GM12878 (cell line): ENCODE data around the gene PRKAR2B. TPM values are rescaled to one million over a fixed set of nuclear protein-coding genes. Genes with fewer than 3 reads are reported as not detected.
"Not testable (repeated sequence)": the region's sequence is repeated elsewhere in the genome, so short reads cannot be mapped to it uniquely, and the experiment has no call there.

Experiments used
- ATAC-seq: fragments of 200-7000 bp; cut with Tn5 transposase; 3 replicates; pipeline ENCODE4 v1.9.1; 2020; ENCODE audit warnings: mild to moderate bottlenecking, moderate library complexity
- BruUV-seq: library from RNA; stranded (reverse); fragments of 400-500 nt; replicated peaks from 2 replicates; lab custom pipeline; 2021; lab: Mats Ljungman, UMichigan
- CTCF ChIA-PET: fragments of 300-600 bp; sonication (Branson Sonifier 250); formaldehyde crosslinking; extraction: SDS; loops from one replicate; lab custom pipeline; 2021; ENCODE audit warnings: inconsistent platforms; lab: Yijun Ruan, JAX
- POLR2A ChIA-PET: fragments of 350-600 bp; formaldehyde crosslinking; extraction: SDS; loops from one replicate; lab custom pipeline; 2021; ENCODE audit warnings: inconsistent platforms; lab: Charles Lee
- RAD21 ChIA-PET: fragments of 300-600 bp; sonication (Branson Sonifier 250); formaldehyde crosslinking; loops from one replicate; lab custom pipeline; 2023; ENCODE audit warnings: antibody characterized with exemption; ENCODE audit not compliant: unreplicated experiment; lab: Charles Lee
- SMC1A ChIA-PET: fragments of 300-600 bp; sonication (Branson Sonifier 250); formaldehyde crosslinking; loops from one replicate; lab custom pipeline; 2023; ENCODE audit not compliant: unreplicated experiment, uncharacterized antibody; lab: Charles Lee
- DNase-seq: peaks from one replicate; pipeline ENCODE4 v3.0.0-alpha.2; 2011; ENCODE audit warnings: low read depth, low spot score
- FAIRE-seq: peaks from 3 replicates; lab custom pipeline; 2011; peaks lifted over from hg19 to GRCh38; lab: Jason Lieb, UNC
- H2AFZ ChIP-seq: 2 replicates; pipeline ENCODE4 v1.6.0; 2011; ENCODE audit warnings: low read depth, low read length, control low read depth; ENCODE audit not compliant: control insufficient read depth
- H3K27ac ChIP-seq: 2 replicates; pipeline ENCODE4 v1.5.1; 2011; ENCODE audit warnings: control low read depth; ENCODE audit not compliant: control insufficient read depth, insufficient read depth
- H3K27me3 ChIP-seq, 2 experiments: replicated peaks in 1 of 2; 2 replicates each; pipeline versions ENCODE4 v1.6.0 to v1.6.1; 2011; ENCODE audit warnings: low read length in 1 of 2; ENCODE audit not compliant: control insufficient read depth in 2 of 2, insufficient read depth in 2 of 2
- H3K36me3 ChIP-seq, 2 experiments: 2 replicates each; pipeline ENCODE4 v1.5.1; 2011; ENCODE audit warnings: low read length in 1 of 2; ENCODE audit not compliant: control insufficient read depth in 2 of 2, insufficient read depth in 2 of 2
- H3K4me1 ChIP-seq: 2 replicates; pipeline ENCODE4 v1.6.1; 2011; ENCODE audit warnings: mild to moderate bottlenecking, low read length, moderate library complexity, mixed read lengths; ENCODE audit not compliant: control insufficient read depth, insufficient read depth
- H3K4me2 ChIP-seq: 2 replicates; pipeline ENCODE4 v1.6.0; 2011; ENCODE audit warnings: control low read depth; ENCODE audit not compliant: control insufficient read depth, insufficient read depth
- H3K4me3 ChIP-seq: fragments of 200-600 bp; sonication (generic); 2 replicates; pipeline ENCODE4 v1.5.1; 2016
- H3K79me2 ChIP-seq: 2 replicates; pipeline ENCODE4 v1.6.0; 2011; ENCODE audit warnings: low read length; ENCODE audit not compliant: control insufficient read depth, insufficient read depth
- H3K9ac ChIP-seq: 2 replicates; pipeline ENCODE4 v1.8.0; 2011; ENCODE audit warnings: low read length, control low read depth, mixed read lengths; ENCODE audit not compliant: control insufficient read depth, insufficient read depth
- H3K9me3 ChIP-seq: replicated peaks from 3 replicates; pipeline ENCODE4 v1.5.1; 2011; ENCODE audit warnings: mild to moderate bottlenecking, low read length; ENCODE audit not compliant: control insufficient read depth, insufficient read depth
- H4K20me1 ChIP-seq: 2 replicates; pipeline ENCODE4 v1.6.0; 2011; ENCODE audit not compliant: control insufficient read depth, insufficient read depth
- CHD2 ChIP-seq: IDR thresholded peaks from 2 replicates; pipeline ENCODE4 v1.6.1; 2011; ENCODE audit warnings: low read depth, low read length, improper control_type of control experiment, borderline replicate concordance
- IRF4 ChIP-seq: IDR thresholded peaks from 2 replicates; pipeline ENCODE4 v1.6.1; 2011; ENCODE audit warnings: low read depth, low read length
- LARP7 ChIP-seq: fragments of 450-650 bp; IDR thresholded peaks from 2 replicates; pipeline ENCODE4 v1.6.1; 2017; ENCODE audit warnings: mild to moderate bottlenecking
- RCOR1 ChIP-seq: conservative IDR thresholded peaks from 2 replicates; pipeline ENCODE4 v1.6.1; 2012; ENCODE audit warnings: low read depth, low read length, improper control_type of control experiment
- SIX5 ChIP-seq: IDR thresholded peaks from 2 replicates; pipeline ENCODE4 v1.6.1; 2011; ENCODE audit warnings: mild to moderate bottlenecking, low read depth, low read length, moderate library complexity; ENCODE audit not compliant: severe bottlenecking
- WGBS: methylation state at CpG from one replicate; pipeline ENCODE4 v1.1.6; 2016; ENCODE audit warnings: low lambda C conversion rate; ENCODE audit not compliant: insufficient replicate concordance, insufficient coverage; ENCODE audit errors: missing lambda C conversion rate; 5-methylcytosine and 5-hydroxymethylcytosine counted together
- in situ Hi-C: fragments of 300-500 bp; cut with MboI; formaldehyde crosslinking; loops from 9 replicates; pipeline ENCODE4 v1.14.3; 2018; ENCODE audit warnings: mixed read lengths
- intact Hi-C: fragments of 100-400 bp; cut with micrococcal nuclease; formaldehyde crosslinking; loops from one replicate; pipeline ENCODE4 v1.14.2; 2022; ENCODE audit not compliant: unreplicated experiment
- polyA plus RNA-seq, 11 experiments: library from polyadenylated mRNA; depleted of rRNA in 4 of 11; unstranded in 6 of 11; stranded (reverse) in 5 of 11; fragments of >200 nt; fragmentation: Nextera tagmentation in 4 of 11; fragmentation: Illumina TruSeq in 1 of 11; extraction: Ambion mirVana in 4 of 11; extraction: Trizol in 1 of 11; gene quantifications; 1 replicate in 1 of 11; 2 replicates in 10 of 11; pipeline versions ENCODE4 v1.2.1 to v1.2.3, GENCODE V29; 2011 to 2016; ENCODE audit warnings: inconsistent platforms in 2 of 11, missing spikeins in 2 of 11, low read depth in 1 of 11
- total RNA-seq, 4 experiments: library from RNA; depleted of rRNA in 3 of 4; stranded (reverse); fragments of >200 nt in 3 of 4; fragmentation: Illumina TruSeq in 1 of 4; extraction: Trizol in 1 of 4; gene quantifications; 2 replicates each; pipeline versions ENCODE4 v1.2.1 to v1.2.3, GENCODE V29; 2013 to 2021

The PRKAR2B gene
- total and polyA plus RNA-seq, 10 of the 15 experiments (the other 5 are each of a cell fraction or from before 2014, with no cell fraction given), result 0.01 to 0.18 (median 0.04) TPM; not detected in 4

DNA sequence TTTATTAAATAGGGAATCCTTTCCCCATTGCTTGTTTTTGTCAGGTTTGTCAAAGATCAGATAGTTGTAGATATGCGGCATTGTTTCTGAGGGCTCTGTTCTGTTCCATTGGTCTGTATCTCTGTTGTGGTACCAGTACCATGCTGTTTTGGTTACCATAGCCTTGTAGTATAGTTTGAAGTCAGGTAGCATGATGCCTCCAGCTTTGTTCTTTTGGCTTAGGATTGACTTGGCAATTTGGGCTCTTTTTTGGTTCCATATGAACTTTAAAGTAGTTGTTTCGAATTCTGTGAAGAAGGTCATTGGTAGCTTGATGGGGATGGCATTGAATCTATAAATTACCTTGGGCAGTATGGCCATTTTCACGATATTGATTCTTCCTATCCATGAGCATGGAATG is 11.6 kb downstream of the PRKAR2B start:
- H3K4me1 ChIP-seq, ATAC-seq, H4K20me1 ChIP-seq, RAD21 ChIA-PET, H2AFZ ChIP-seq, SMC1A ChIA-PET, H3K27ac ChIP-seq, H3K27me3 ChIP-seq, FAIRE-seq, BruUV-seq, CTCF ChIA-PET, intact Hi-C loops, H3K4me2 ChIP-seq, DNase-seq, H3K36me3 ChIP-seq, POLR2A ChIA-PET, H3K79me2 ChIP-seq, in situ Hi-C loops, H3K9ac ChIP-seq, H3K9me3 ChIP-seq, H3K4me3 ChIP-seq: not testable (repeated sequence)
- WGBS, result 69% methylated on average over 2 of the region's 3 CpGs

- no peak overlapping the region for H3K9ac ChIP-seq
These were observed 12.4 kb downstream of the PRKAR2B start for GRCh38 chr7:107056728-107057473.

More at GRCh38 chr7:107056728-107057473, 12.4 kb downstream of the PRKAR2B start:
- ATAC-seq (no peak), FAIRE-seq (no peak), DNase-seq (no peak)
- ChIA-PET CTCF (interaction anchor here (0.8 kb wide), 1 partner anchor 9 kb away, joined by 3 read pairs; no protein-coding TSS in a partner anchor), SMC1A (no interaction called here), POLR2A (no interaction called here), RAD21 (no interaction called here)
- H3K4me3 ChIP-seq, result no peak overlapping the region
- H3K27me3 ChIP-seq, result no peaks in the 10 kb centered on the region
- no peaks in the 10 kb centered on the region for H3K36me3 ChIP-seq
- no peak overlapping the region for H2AFZ ChIP-seq
- no peaks in the 10 kb centered on the region for H3K9me3 ChIP-seq
- H3K79me2 ChIP-seq, result no peaks in the 10 kb centered on the region
- in situ Hi-C loops, result no loop called here
- TF ChIP-seq CHD2 (no peak), IRF4 (no peak), RCOR1 (no peak), LARP7 (no peak), SIX5 (no peak)
- intact Hi-C loops, result no loop called here
- H4K20me1 ChIP-seq, result no peaks in the 10 kb centered on the region
- WGBS, result 41% methylated on average over 8 of the region's 8 CpGs
- H3K4me1 ChIP-seq, result no peaks in the 10 kb centered on the region
- no peak overlapping the region for H3K27ac ChIP-seq
- no TSS peak for BruUV-seq
- H3K4me2 ChIP-seq, result no peak overlapping the region
